C4-2B (cell line): ENCODE data around the gene ZBTB16.

Experiments used
- ZFX ChIP-seq: fragments of 450-650 bp; IDR thresholded peaks from 2 replicates; pipeline ENCODE4 v1.6.1; 2017
- TF ChIP-seq, protein P1 (sequence below): fragments of 450-650 bp; conservative IDR thresholded peaks from 2 replicates; pipeline ENCODE4 v1.5.1; 2017; ENCODE audit warnings: mild to moderate bottlenecking

DNA sequence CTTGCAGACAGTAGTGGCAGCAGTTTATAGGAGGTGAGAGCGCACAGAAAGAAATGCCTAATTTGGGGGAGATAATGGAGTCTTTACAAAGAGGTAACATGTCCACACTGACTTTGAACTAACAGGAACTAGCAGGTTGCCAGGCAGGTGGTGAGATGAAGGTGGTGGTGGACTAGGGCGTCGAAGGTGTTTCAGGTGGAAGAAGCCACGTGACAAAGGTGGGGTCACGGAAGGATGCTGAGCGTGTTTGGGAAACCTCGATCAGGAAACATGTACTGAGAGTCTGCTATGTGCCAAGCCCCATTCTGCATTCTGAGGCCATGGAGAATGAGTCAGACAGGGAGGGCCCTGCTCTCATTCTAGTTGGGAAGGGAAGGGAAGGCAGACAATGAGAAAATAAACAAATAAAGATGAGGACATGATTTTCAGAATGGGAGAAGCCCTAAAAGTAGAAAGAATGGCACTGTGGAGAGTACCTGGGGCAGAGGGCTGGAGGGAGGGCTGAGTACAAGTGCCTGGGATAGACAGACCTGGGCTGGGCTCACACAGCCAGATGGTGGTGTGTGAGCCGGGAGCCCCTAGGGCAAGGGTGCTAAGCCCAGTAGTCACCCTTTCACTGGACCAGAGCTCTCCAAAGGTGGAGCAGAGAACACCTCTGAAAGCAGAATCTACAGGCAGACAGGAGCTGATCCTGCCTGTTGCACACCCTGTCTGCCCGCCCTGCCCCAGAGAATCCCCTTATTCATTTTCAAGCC, 220.5 kb downstream of the ZBTB16 start:
- TF ChIP-seq, protein P1, sequence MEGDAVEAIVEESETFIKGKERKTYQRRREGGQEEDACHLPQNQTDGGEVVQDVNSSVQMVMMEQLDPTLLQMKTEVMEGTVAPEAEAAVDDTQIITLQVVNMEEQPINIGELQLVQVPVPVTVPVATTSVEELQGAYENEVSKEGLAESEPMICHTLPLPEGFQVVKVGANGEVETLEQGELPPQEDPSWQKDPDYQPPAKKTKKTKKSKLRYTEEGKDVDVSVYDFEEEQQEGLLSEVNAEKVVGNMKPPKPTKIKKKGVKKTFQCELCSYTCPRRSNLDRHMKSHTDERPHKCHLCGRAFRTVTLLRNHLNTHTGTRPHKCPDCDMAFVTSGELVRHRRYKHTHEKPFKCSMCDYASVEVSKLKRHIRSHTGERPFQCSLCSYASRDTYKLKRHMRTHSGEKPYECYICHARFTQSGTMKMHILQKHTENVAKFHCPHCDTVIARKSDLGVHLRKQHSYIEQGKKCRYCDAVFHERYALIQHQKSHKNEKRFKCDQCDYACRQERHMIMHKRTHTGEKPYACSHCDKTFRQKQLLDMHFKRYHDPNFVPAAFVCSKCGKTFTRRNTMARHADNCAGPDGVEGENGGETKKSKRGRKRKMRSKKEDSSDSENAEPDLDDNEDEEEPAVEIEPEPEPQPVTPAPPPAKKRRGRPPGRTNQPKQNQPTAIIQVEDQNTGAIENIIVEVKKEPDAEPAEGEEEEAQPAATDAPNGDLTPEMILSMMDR, result no peak
- no peak for TF ChIP-seq ZFX
